Mesendoderm (in vitro differentiated cells): Measurements from ENCODE around the gene PRRC2B.

Experiments
- DNase-seq: peaks from one replicate; pipeline ENCODE4 v3.0.0; 2013
- H2AK5ac ChIP-seq: 2 replicates; pipeline ENCODE4 v1.6.1; 2013; ENCODE audit warnings: low read length, inconsistent platforms
- H2BK120ac ChIP-seq: 2 replicates; pipeline ENCODE4 v1.6.1; 2013; ENCODE audit warnings: low read depth, mild to moderate bottlenecking, low read length, moderate library complexity, mixed read lengths
- H2BK15ac ChIP-seq: replicated peaks from 2 replicates; pipeline ENCODE4 v1.6.1; 2013; ENCODE audit warnings: low read depth, mild to moderate bottlenecking, moderate library complexity
- H2BK5ac ChIP-seq: 2 replicates; pipeline ENCODE4 v1.6.1; 2013; ENCODE audit warnings: low read length, inconsistent platforms
- H3K18ac ChIP-seq: 2 replicates; pipeline ENCODE4 v1.6.1; 2013; ENCODE audit warnings: mild to moderate bottlenecking, low read length, mixed read lengths
- H3K23ac ChIP-seq: one replicate; pipeline ENCODE4 v1.6.1; 2013; ENCODE audit warnings: low read length
- H3K27ac ChIP-seq: 2 replicates; pipeline ENCODE4 v1.5.1; 2013; ENCODE audit warnings: low read depth, mild to moderate bottlenecking, inconsistent platforms, low read length, moderate library complexity
- H3K27me3 ChIP-seq: 2 replicates; pipeline ENCODE4 v1.6.1; 2013; ENCODE audit warnings: low read length, control low read depth, mild to moderate bottlenecking, inconsistent platforms; ENCODE audit not compliant: insufficient read depth, poor library complexity
- H3K36me3 ChIP-seq: 2 replicates; pipeline ENCODE4 v1.6.1; 2013; ENCODE audit warnings: low read length, inconsistent platforms; ENCODE audit not compliant: control insufficient read depth, insufficient read depth
- H3K4ac ChIP-seq: one replicate; pipeline ENCODE4 v1.6.1; 2013; ENCODE audit warnings: low read depth, mild to moderate bottlenecking, low read length, moderate library complexity
- H3K4me1 ChIP-seq: 2 replicates; pipeline ENCODE4 v1.6.1; 2013; ENCODE audit warnings: low read depth, low read length, inconsistent platforms; ENCODE audit not compliant: control insufficient read depth
- H3K4me2 ChIP-seq: 2 replicates; pipeline ENCODE4 v1.6.1; 2013; ENCODE audit warnings: low read length
- H3K4me3 ChIP-seq: 2 replicates; pipeline ENCODE4 v1.5.1; 2013; ENCODE audit warnings: mild to moderate bottlenecking, low read length
- H3K56ac ChIP-seq: one replicate; pipeline ENCODE4 v1.6.1; 2013; ENCODE audit warnings: low read length
- H3K79me1 ChIP-seq: 2 replicates; pipeline ENCODE4 v1.6.1; 2013; ENCODE audit warnings: low read length, inconsistent platforms
- H3K79me2 ChIP-seq: 2 replicates; pipeline ENCODE4 v1.6.1; 2013; ENCODE audit warnings: mild to moderate bottlenecking, low read length; ENCODE audit not compliant: control insufficient read depth, insufficient read depth
- H3K9ac ChIP-seq: 2 replicates; pipeline ENCODE4 v1.6.1; 2013; ENCODE audit warnings: low read length, inconsistent platforms
- H4K5ac ChIP-seq: one replicate; pipeline ENCODE4 v1.6.1; 2013; ENCODE audit warnings: low read length
- H4K8ac ChIP-seq: one replicate; pipeline ENCODE4 v1.6.1; 2013; ENCODE audit warnings: low read depth, mild to moderate bottlenecking, control low read depth, low read length, moderate library complexity
- WGBS: extraction: QIAGEN DNeasy Blood & Tissue Kit; methylation state at CpG from one replicate; pipeline ENCODE4 v1.1.7; 2013; ENCODE audit warnings: low lambda C conversion rate, missing lambda C conversion rate; ENCODE audit not compliant: insufficient coverage; ENCODE audit errors: extremely low coverage; 5-methylcytosine and 5-hydroxymethylcytosine counted together

Gene PRRC2B

GRCh38 chr9:131436376-131436775 lies 42.5 kb downstream of the PRRC2B start:
- H4K5ac ChIP-seq = no peak overlapping the region
- H3K4me3 ChIP-seq = no peak overlapping the region
- H2BK15ac ChIP-seq = no peak overlapping the region
- H3K4ac ChIP-seq = no peak overlapping the region
- peaks cover 4% of the 10 kb centered on the region for H3K4me1 ChIP-seq
- H3K79me1 ChIP-seq = peaks cover 40% of the 10 kb centered on the region
- no peak overlapping the region for H2BK5ac ChIP-seq
- peaks cover 41% of the 10 kb centered on the region for H3K36me3 ChIP-seq
- no peak for DNase-seq
- no peaks in the 10 kb centered on the region for H3K27me3 ChIP-seq
- H3K79me2 ChIP-seq = peaks cover 48% of the 10 kb centered on the region
- H4K8ac ChIP-seq = no peak overlapping the region
- no peak overlapping the region for H3K23ac ChIP-seq
- H3K56ac ChIP-seq = no peak overlapping the region
- H3K27ac ChIP-seq = no peak overlapping the region
- H3K18ac ChIP-seq = no peak overlapping the region
- H2AK5ac ChIP-seq = no peak overlapping the region
- H2BK120ac ChIP-seq = no peak overlapping the region
- no CpG with 5 or more reads among the region's 12 CpGs for WGBS
- H3K4me2 ChIP-seq = no peak overlapping the region
- H3K9ac ChIP-seq = no peak overlapping the region

- no peak overlapping the region for H2BK15ac ChIP-seq
- WGBS = no CpG with 5 or more reads among the region's 8 CpGs
- H2BK120ac ChIP-seq = no peak overlapping the region
- peaks cover 40% of the 10 kb centered on the region for H3K79me1 ChIP-seq
- H3K23ac ChIP-seq = no peak overlapping the region
- H3K4ac ChIP-seq = no peak overlapping the region
- H3K36me3 ChIP-seq = peaks cover 41% of the 10 kb centered on the region
- H2BK5ac ChIP-seq = no peak overlapping the region
- H3K4me2 ChIP-seq = no peak overlapping the region
- no peak overlapping the region for H3K56ac ChIP-seq
- H3K9ac ChIP-seq = no peak overlapping the region
- H3K27ac ChIP-seq = no peak overlapping the region
- no peak overlapping the region for H4K8ac ChIP-seq
- DNase-seq = no peak
- H3K27me3 ChIP-seq = no peaks in the 10 kb centered on the region
- no peak overlapping the region for H2AK5ac ChIP-seq
- peaks cover 4% of the 10 kb centered on the region for H3K4me1 ChIP-seq
- H3K79me2 ChIP-seq = peaks cover 47% of the 10 kb centered on the region
- no peak overlapping the region for H3K4me3 ChIP-seq
- no peak overlapping the region for H3K18ac ChIP-seq
- H4K5ac ChIP-seq = no peak overlapping the region
Observed at GRCh38 chr9:131436865-131437271, 43.0 kb downstream of the PRRC2B start.

- no peak overlapping the region for H3K27ac ChIP-seq
- no peak overlapping the region for H4K5ac ChIP-seq
- no peak overlapping the region for H3K4ac ChIP-seq
- H3K56ac ChIP-seq = no peak overlapping the region
- H2AK5ac ChIP-seq = no peak overlapping the region
- no peak overlapping the region for H3K18ac ChIP-seq
- no CpG with 5 or more reads among the region's 7 CpGs for WGBS
- H3K36me3 ChIP-seq = peaks cover 31% of the 10 kb centered on the region
- DNase-seq = no peak
- no peak overlapping the region for H3K4me3 ChIP-seq
- no peak overlapping the region for H2BK15ac ChIP-seq
- H3K23ac ChIP-seq = no peak overlapping the region
- no peak overlapping the region for H3K4me2 ChIP-seq
- no peak overlapping the region for H2BK120ac ChIP-seq
- H2BK5ac ChIP-seq = no peak overlapping the region
- H3K79me1 ChIP-seq = peaks cover 29% of the 10 kb centered on the region
- no peak overlapping the region for H4K8ac ChIP-seq
- no peaks in the 10 kb centered on the region for H3K27me3 ChIP-seq
- peaks cover 4% of the 10 kb centered on the region for H3K4me1 ChIP-seq
- H3K79me2 ChIP-seq = peaks cover 34% of the 10 kb centered on the region
- no peak overlapping the region for H3K9ac ChIP-seq
Observed at GRCh38 chr9:131438190-131438589, 44.3 kb downstream of the PRRC2B start.

- no peak overlapping the region for H3K4ac ChIP-seq
- H3K18ac ChIP-seq = no peak overlapping the region
- H3K4me2 ChIP-seq = no peak overlapping the region
- no peak overlapping the region for H3K4me3 ChIP-seq
- H3K4me1 ChIP-seq = peaks cover under 1% of the 10 kb centered on the region
- H2AK5ac ChIP-seq = no peak overlapping the region
- no peak overlapping the region for H3K9ac ChIP-seq
- no peak overlapping the region for H4K5ac ChIP-seq
- H3K79me1 ChIP-seq = peaks cover 29% of the 10 kb centered on the region
- no peak overlapping the region for H3K27ac ChIP-seq
- no peaks in the 10 kb centered on the region for H3K27me3 ChIP-seq
- peaks cover 30% of the 10 kb centered on the region for H3K79me2 ChIP-seq
- H3K56ac ChIP-seq = no peak overlapping the region
- no peak overlapping the region for H2BK5ac ChIP-seq
- WGBS = no CpG with 5 or more reads among the region's 4 CpGs
- no peak for DNase-seq
- peaks cover 30% of the 10 kb centered on the region for H3K36me3 ChIP-seq
- H2BK120ac ChIP-seq = no peak overlapping the region
- H2BK15ac ChIP-seq = no peak overlapping the region
- H3K23ac ChIP-seq = no peak overlapping the region
- no peak overlapping the region for H4K8ac ChIP-seq
Observed at GRCh38 chr9:131439224-131439623, 45.3 kb downstream of the PRRC2B start.

GRCh38 chr9:131441441-131441840 lies 47.6 kb downstream of the PRRC2B start:
- no peak overlapping the region for H2AK5ac ChIP-seq
- H3K18ac ChIP-seq = no peak overlapping the region
- H3K9ac ChIP-seq = no peak overlapping the region
- H3K56ac ChIP-seq = no peak overlapping the region
- H2BK5ac ChIP-seq = no peak overlapping the region
- H3K23ac ChIP-seq = no peak overlapping the region
- H2BK120ac ChIP-seq = no peak overlapping the region
- no peak overlapping the region for H2BK15ac ChIP-seq
- H3K27ac ChIP-seq = no peak overlapping the region
- no peak overlapping the region for H3K4me3 ChIP-seq
- no peak overlapping the region for H4K8ac ChIP-seq
- H3K36me3 ChIP-seq = peaks cover 39% of the 10 kb centered on the region
- H3K79me1 ChIP-seq = peaks cover 29% of the 10 kb centered on the region
- no peak overlapping the region for H3K4ac ChIP-seq
- DNase-seq = no peak
- no CpG with 5 or more reads among the region's 2 CpGs for WGBS
- no peak overlapping the region for H4K5ac ChIP-seq
- H3K4me2 ChIP-seq = no peak overlapping the region
- peaks cover 25% of the 10 kb centered on the region for H3K79me2 ChIP-seq
- H3K4me1 ChIP-seq = no peaks in the 10 kb centered on the region
- no peaks in the 10 kb centered on the region for H3K27me3 ChIP-seq

- no peak overlapping the region for H3K27ac ChIP-seq
- H3K23ac ChIP-seq = no peak overlapping the region
- H3K9ac ChIP-seq = no peak overlapping the region
- no CpG with 5 or more reads among the region's 10 CpGs for whole genome bisulfite sequencing
- no peak overlapping the region for H2BK120ac ChIP-seq
- H3K18ac ChIP-seq = no peak overlapping the region
- H4K5ac ChIP-seq = no peak overlapping the region
- peaks cover 25% of the 10 kb centered on the region for H3K79me2 ChIP-seq
- H3K4me3 ChIP-seq = no peak overlapping the region
- H2AK5ac ChIP-seq = no peak overlapping the region
- no peak overlapping the region for H3K4me2 ChIP-seq
- no peaks in the 10 kb centered on the region for H3K27me3 ChIP-seq
- no peaks in the 10 kb centered on the region for H3K4me1 ChIP-seq
- no peak overlapping the region for H2BK5ac ChIP-seq
- no peak overlapping the region for H3K56ac ChIP-seq
- peaks cover 44% of the 10 kb centered on the region for H3K36me3 ChIP-seq
- H3K79me1 ChIP-seq = peaks cover 28% of the 10 kb centered on the region
- H2BK15ac ChIP-seq = no peak overlapping the region
- DNase-seq = no peak
- H3K4ac ChIP-seq = no peak overlapping the region
- H4K8ac ChIP-seq = no peak overlapping the region
Observed at GRCh38 chr9:131442351-131442750, 48.5 kb downstream of the PRRC2B start.
